Liver (tissue), 3 donors: ENCODE data around the gene AGPAT3.

Experiments
- ATF3 ChIP-seq: IDR thresholded peaks from 2 replicates; pipeline ENCODE4 v1.6.1; 2016; ENCODE audit warnings: antibody characterized with exemption
- GABPA ChIP-seq, 2 donors: IDR thresholded peaks in 1 of 2; conservative IDR thresholded peaks in 1 of 2; 2 replicates each; pipeline ENCODE4 v1.6.1; 2016; ENCODE audit warnings: antibody characterized with exemption in 2 of 2, mild to moderate bottlenecking in 1 of 2, moderate library complexity in 1 of 2
- RAD21 ChIP-seq, 2 donors: IDR thresholded peaks; 2 replicates each; pipeline ENCODE4 v1.6.1; 2016; ENCODE audit warnings: antibody characterized with exemption in 2 of 2, mild to moderate bottlenecking in 2 of 2
- TF ChIP-seq, protein P1 (sequence below): IDR thresholded peaks from 2 replicates; pipeline ENCODE4 v1.6.1; 2016; ENCODE audit warnings: antibody characterized with exemption
- TF ChIP-seq, protein P2 (sequence below): fragments of 150-350 bp; IDR thresholded peaks from 2 replicates; pipeline ENCODE4 v1.5.1; 2017; ENCODE audit warnings: improper control_type of control experiment, low read depth, low read length; ENCODE audit not compliant: missing input control
- TF ChIP-seq, protein P3 (sequence below): IDR thresholded peaks from 2 replicates; pipeline ENCODE4 v1.6.1; 2016; ENCODE audit warnings: antibody characterized with exemption, mild to moderate bottlenecking
- donor health status: healthy.
- donor health status: healthy.

- TF ChIP-seq RAD21 (IDR thresholded peaks at IDR 0.05): no peak
- TF ChIP-seq, protein P1, sequence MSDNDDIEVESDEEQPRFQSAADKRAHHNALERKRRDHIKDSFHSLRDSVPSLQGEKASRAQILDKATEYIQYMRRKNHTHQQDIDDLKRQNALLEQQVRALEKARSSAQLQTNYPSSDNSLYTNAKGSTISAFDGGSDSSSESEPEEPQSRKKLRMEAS: no peak
- TF ChIP-seq, protein P2, sequence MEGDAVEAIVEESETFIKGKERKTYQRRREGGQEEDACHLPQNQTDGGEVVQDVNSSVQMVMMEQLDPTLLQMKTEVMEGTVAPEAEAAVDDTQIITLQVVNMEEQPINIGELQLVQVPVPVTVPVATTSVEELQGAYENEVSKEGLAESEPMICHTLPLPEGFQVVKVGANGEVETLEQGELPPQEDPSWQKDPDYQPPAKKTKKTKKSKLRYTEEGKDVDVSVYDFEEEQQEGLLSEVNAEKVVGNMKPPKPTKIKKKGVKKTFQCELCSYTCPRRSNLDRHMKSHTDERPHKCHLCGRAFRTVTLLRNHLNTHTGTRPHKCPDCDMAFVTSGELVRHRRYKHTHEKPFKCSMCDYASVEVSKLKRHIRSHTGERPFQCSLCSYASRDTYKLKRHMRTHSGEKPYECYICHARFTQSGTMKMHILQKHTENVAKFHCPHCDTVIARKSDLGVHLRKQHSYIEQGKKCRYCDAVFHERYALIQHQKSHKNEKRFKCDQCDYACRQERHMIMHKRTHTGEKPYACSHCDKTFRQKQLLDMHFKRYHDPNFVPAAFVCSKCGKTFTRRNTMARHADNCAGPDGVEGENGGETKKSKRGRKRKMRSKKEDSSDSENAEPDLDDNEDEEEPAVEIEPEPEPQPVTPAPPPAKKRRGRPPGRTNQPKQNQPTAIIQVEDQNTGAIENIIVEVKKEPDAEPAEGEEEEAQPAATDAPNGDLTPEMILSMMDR: no peak
- TF ChIP-seq, protein P3, sequence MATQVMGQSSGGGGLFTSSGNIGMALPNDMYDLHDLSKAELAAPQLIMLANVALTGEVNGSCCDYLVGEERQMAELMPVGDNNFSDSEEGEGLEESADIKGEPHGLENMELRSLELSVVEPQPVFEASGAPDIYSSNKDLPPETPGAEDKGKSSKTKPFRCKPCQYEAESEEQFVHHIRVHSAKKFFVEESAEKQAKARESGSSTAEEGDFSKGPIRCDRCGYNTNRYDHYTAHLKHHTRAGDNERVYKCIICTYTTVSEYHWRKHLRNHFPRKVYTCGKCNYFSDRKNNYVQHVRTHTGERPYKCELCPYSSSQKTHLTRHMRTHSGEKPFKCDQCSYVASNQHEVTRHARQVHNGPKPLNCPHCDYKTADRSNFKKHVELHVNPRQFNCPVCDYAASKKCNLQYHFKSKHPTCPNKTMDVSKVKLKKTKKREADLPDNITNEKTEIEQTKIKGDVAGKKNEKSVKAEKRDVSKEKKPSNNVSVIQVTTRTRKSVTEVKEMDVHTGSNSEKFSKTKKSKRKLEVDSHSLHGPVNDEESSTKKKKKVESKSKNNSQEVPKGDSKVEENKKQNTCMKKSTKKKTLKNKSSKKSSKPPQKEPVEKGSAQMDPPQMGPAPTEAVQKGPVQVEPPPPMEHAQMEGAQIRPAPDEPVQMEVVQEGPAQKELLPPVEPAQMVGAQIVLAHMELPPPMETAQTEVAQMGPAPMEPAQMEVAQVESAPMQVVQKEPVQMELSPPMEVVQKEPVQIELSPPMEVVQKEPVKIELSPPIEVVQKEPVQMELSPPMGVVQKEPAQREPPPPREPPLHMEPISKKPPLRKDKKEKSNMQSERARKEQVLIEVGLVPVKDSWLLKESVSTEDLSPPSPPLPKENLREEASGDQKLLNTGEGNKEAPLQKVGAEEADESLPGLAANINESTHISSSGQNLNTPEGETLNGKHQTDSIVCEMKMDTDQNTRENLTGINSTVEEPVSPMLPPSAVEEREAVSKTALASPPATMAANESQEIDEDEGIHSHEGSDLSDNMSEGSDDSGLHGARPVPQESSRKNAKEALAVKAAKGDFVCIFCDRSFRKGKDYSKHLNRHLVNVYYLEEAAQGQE: no peak
- no peak for TF ChIP-seq ATF3
- no peak for TF ChIP-seq GABPA (IDR thresholded peaks at IDR 0.05 in 1 of 2, conservative IDR thresholded peaks at IDR 0.05 in 1 of 2)
These were observed 69.1 kb downstream of the AGPAT3 start for GRCh38 chr21:43934116-43934515.
